H1 (cell line): Measurements from ENCODE around the gene ACVR1. TPM values are rescaled to one million over a fixed set of nuclear protein-coding genes. Genes with fewer than 3 reads are reported as not detected.
A peak's percentile ranks its signal among the peaks of the same experiment; 100 is the strongest.

ENCODE experiments used
- ATF2 ChIP-seq: IDR thresholded peaks from 2 replicates; pipeline ENCODE4 v1.6.1; 2012; ENCODE audit warnings: low read length, inconsistent platforms
- BACH1 ChIP-seq: IDR thresholded peaks from 2 replicates; pipeline ENCODE4 v1.6.1; 2012; ENCODE audit warnings: low read length, improper control_type of control experiment
- CBX8 ChIP-seq: fragments of 300-800, 300-1000 bp; sonication (generic); IDR thresholded peaks from 2 replicates; pipeline ENCODE4 v1.7.1; 2016; ENCODE audit warnings: low read depth, low read length, borderline replicate concordance
- CTBP2 ChIP-seq: IDR thresholded peaks from 2 replicates; pipeline ENCODE4 v1.7.0; 2011; ENCODE audit warnings: borderline replicate concordance, mild to moderate bottlenecking, moderate library complexity, mixed read lengths, low read length; ENCODE audit not compliant: insufficient read depth, insufficient read length
- EP300 ChIP-seq, 2 experiments: IDR thresholded peaks; 1 replicate in 1 of 2; 2 replicates in 1 of 2; pipeline ENCODE4 v1.6.1; 2011 to 2012; ENCODE audit warnings: low read depth in 2 of 2, low read length in 2 of 2, mild to moderate bottlenecking in 2 of 2, borderline replicate concordance in 1 of 2, inconsistent platforms in 1 of 2, moderate library complexity in 1 of 2
- JUN ChIP-seq: IDR thresholded peaks from 2 replicates; pipeline ENCODE4 v1.6.1; 2011; ENCODE audit warnings: low read depth, mild to moderate bottlenecking, improper control_type of control experiment, low read length
- KDM1A ChIP-seq: fragments of 200-600, 300-600 bp; sonication (generic); IDR thresholded peaks from 2 replicates; pipeline ENCODE4 v1.7.1; 2016; ENCODE audit warnings: mild to moderate bottlenecking, low read length, borderline replicate concordance
- KDM4A ChIP-seq: IDR thresholded peaks from one replicate; pipeline ENCODE4 v1.7.1; 2012; ENCODE audit warnings: low read depth, mild to moderate bottlenecking, moderate library complexity, low read length, inconsistent platforms; ENCODE audit not compliant: severe bottlenecking
- KDM5A ChIP-seq: fragments of 200-600 bp; IDR thresholded peaks from 2 replicates; pipeline ENCODE4 v1.7.1; 2012; ENCODE audit warnings: mild to moderate bottlenecking, low read length, inconsistent platforms, mixed read lengths
- NRF1 ChIP-seq: IDR thresholded peaks from 2 replicates; pipeline ENCODE4 v1.6.1; 2011; ENCODE audit warnings: mild to moderate bottlenecking, low read depth, low read length, improper control_type of control experiment
- POLR2A ChIP-seq, 2 experiments: IDR thresholded peaks; 1 replicate in 1 of 2; 2 replicates in 1 of 2; pipeline ENCODE4 v1.6.1; 2011; ENCODE audit warnings: low read depth in 2 of 2, low read length in 2 of 2, mild to moderate bottlenecking in 2 of 2; ENCODE audit errors: control extremely low read depth in 1 of 2
- RAD21 ChIP-seq, 2 experiments: IDR thresholded peaks in 1 of 2; conservative IDR thresholded peaks in 1 of 2; 2 replicates each; pipeline ENCODE4 v1.6.1; 2011; ENCODE audit warnings: low read depth in 2 of 2, low read length in 2 of 2, improper control_type of control experiment in 1 of 2, inconsistent platforms in 1 of 2, mild to moderate bottlenecking in 1 of 2, moderate library complexity in 1 of 2
- RBBP5 ChIP-seq: IDR thresholded peaks from 2 replicates; pipeline ENCODE4 v1.7.1; 2012; ENCODE audit warnings: low read depth, mild to moderate bottlenecking, inconsistent platforms, low read length, moderate library complexity, borderline replicate concordance
- RXRA ChIP-seq: IDR thresholded peaks from 2 replicates; pipeline ENCODE4 v1.6.1; 2011; ENCODE audit warnings: low read depth, mild to moderate bottlenecking, low read length, moderate library complexity; ENCODE audit not compliant: insufficient read depth
- SIN3A ChIP-seq, 2 experiments: IDR thresholded peaks in 1 of 2; conservative IDR thresholded peaks in 1 of 2; 2 replicates each; pipeline ENCODE4 v1.6.1; 2011 to 2012; ENCODE audit warnings: low read length in 2 of 2, improper control_type of control experiment in 1 of 2, low read depth in 1 of 2, mild to moderate bottlenecking in 1 of 2
- SIRT6 ChIP-seq: IDR thresholded peaks from one replicate; pipeline ENCODE4 v1.7.1; 2012; ENCODE audit warnings: low read length, inconsistent platforms
- SIX5 ChIP-seq: IDR thresholded peaks from 2 replicates; pipeline ENCODE4 v1.6.1; 2011; ENCODE audit warnings: mild to moderate bottlenecking, low read depth, low read length
- SP1 ChIP-seq: IDR thresholded peaks from 2 replicates; pipeline ENCODE4 v1.6.1; 2011; ENCODE audit warnings: low read depth, low read length
- SP2 ChIP-seq: IDR thresholded peaks from 2 replicates; pipeline ENCODE4 v1.6.1; 2012; ENCODE audit warnings: mild to moderate bottlenecking, low read length, inconsistent platforms
- SRF ChIP-seq: IDR thresholded peaks from 2 replicates; pipeline ENCODE4 v1.6.1; 2011; ENCODE audit warnings: mild to moderate bottlenecking, low read depth, low read length, moderate library complexity
- TAF1 ChIP-seq: IDR thresholded peaks from 2 replicates; pipeline ENCODE4 v1.6.1; 2011; ENCODE audit warnings: mild to moderate bottlenecking, low read depth, low read length
- TAF7 ChIP-seq: optimal IDR thresholded peaks from 2 replicates; pipeline ENCODE3; 2011; ENCODE audit warnings: low read depth, mild to moderate bottlenecking, inconsistent platforms, low read length, moderate library complexity, borderline replicate concordance
- TBP ChIP-seq: IDR thresholded peaks from 2 replicates; pipeline ENCODE4 v1.6.1; 2011; ENCODE audit warnings: low read depth, low read length, improper control_type of control experiment
- polyA plus RNA-seq, 7 experiments: library from polyadenylated mRNA; depleted of rRNA in 3 of 7; stranded (reverse) in 5 of 7; unstranded in 2 of 7; fragments of >200 nt in 5 of 7; fragments of 200-250 nt in 2 of 7; gene quantifications; 1 replicate in 5 of 7; 2 replicates in 1 of 7; 4 replicates in 1 of 7; pipeline versions ENCODE4 v1.2.1 to v1.2.3, GENCODE V29; 2011 to 2013; ENCODE audit warnings: missing spikeins in 2 of 7, mixed read lengths in 2 of 7
- total RNA-seq: library from RNA; stranded (reverse); fragmentation: NEBNext Ultra II Directional; extraction: Animal tissue kit (Norgen Biotek cat#: 25700); gene quantifications from 2 replicates; pipeline ENCODE4 v1.2.1, GENCODE V29; 2021

ACVR1 gene
- total and polyA plus RNA-seq, 2 of the 8 experiments (the other 6 are each of a cell fraction or from before 2014, with no cell fraction given), result 8.5 to 17.7 TPM

- TF ChIP-seq SRF (no peak), EP300 (IDR thresholded peaks at IDR 0.05; ENCODE audit: borderline replicate concordance in 1 of 2, low read depth in 2 of 2, low read length in 2 of 2) (peak in 1 of 2 experiments; percentile 40; a peak in 1 of 3 replicates), NRF1 (no peak), KDM5A (no peak), KDM1A (no peak), SIN3A (conservative IDR thresholded peaks at IDR 0.05 in 1 of 2, IDR thresholded peaks at IDR 0.05 in 1 of 2; ENCODE audit: low read depth in 1 of 2, low read length in 2 of 2) (peak; percentile 100), CTBP2 (peak; percentile 92), TAF7 (no peak), RBBP5 (no peak), ATF2 (0 out of 2 replicates have a peak, but pooled peaks have one; percentile 43), JUN (no peak), SP1 (0 out of 2 replicates have a peak, but pooled peaks have one; percentile 65), RXRA (no peak), POLR2A (IDR thresholded peaks at IDR 0.05; ENCODE audit: control extremely low read depth in 1 of 2, low read depth in 2 of 2, low read length in 2 of 2) (no peak), RAD21 (IDR thresholded peaks at IDR 0.05 in 1 of 2, conservative IDR thresholded peaks at IDR 0.05 in 1 of 2; ENCODE audit: low read depth in 2 of 2, low read length in 2 of 2) (0 out of 4 replicates have a peak, but pooled peaks of 1 of the 2 experiments have one; percentile 9), TAF1 (no peak), TBP (no peak), BACH1 (no peak), KDM4A (no peak), SP2 (no peak), SIRT6 (no peak), SIX5 (peak; percentile 26; the same call in 1 of the 2 replicates), CBX8 (no peak)
Measured at GRCh38 chr2:157839162-157839801, 36.8 kb downstream of the ACVR1 start (continued).
